HEK293 (cell line): ENCODE measurements around the gene KRT4.
A peak's percentile ranks its signal among the peaks of the same experiment; 100 is the strongest.

Experiments used
- CTCF ChIA-PET: fragments of 350-600 bp; formaldehyde crosslinking; extraction: SDS; loops from one replicate; lab custom pipeline; 2021; ENCODE audit warnings: antibody characterized with exemption; lab: Yijun Ruan, JAX
- POLR2A ChIA-PET: fragments of 300-600 bp; formaldehyde crosslinking; extraction: SDS; loops from one replicate; lab custom pipeline; 2020; ENCODE audit warnings: antibody characterized with exemption, inconsistent platforms; lab: Yijun Ruan, JAX
- H3K27ac ChIP-seq: fragments of 200-500 bp; sonication (Bioruptor generic); 2 replicates; pipeline ENCODE4 v1.5.1; 2014; ENCODE audit warnings: low read depth, low read length, control low read depth, inconsistent platforms; ENCODE audit errors: extremely low read depth
- H3K36me3 ChIP-seq, 2 experiments: fragments of 200-500 bp in 1 of 2; sonication (Bioruptor generic) in 1 of 2; 1 replicate in 1 of 2; 2 replicates in 1 of 2; pipeline ENCODE4 v1.5.1; 2014 to 2017; ENCODE audit warnings: inconsistent platforms in 2 of 2, low read length in 2 of 2; ENCODE audit not compliant: control insufficient read depth in 2 of 2, insufficient read depth in 1 of 2
- H3K4me1 ChIP-seq: fragments of 200-500 bp; sonication (Bioruptor generic); 2 replicates; pipeline ENCODE4 v1.5.1; 2014; ENCODE audit warnings: mild to moderate bottlenecking, low read length, inconsistent platforms; ENCODE audit not compliant: control insufficient read depth, insufficient read depth
- H3K4me3 ChIP-seq: 2 replicates; pipeline ENCODE4 v1.5.1; 2011; ENCODE audit warnings: low read depth, mild to moderate bottlenecking, control low read depth, low read length, moderate library complexity
- H3K9me3 ChIP-seq: fragments of 200-500 bp; sonication (Bioruptor generic); 2 replicates; pipeline ENCODE4 v1.5.1; 2014; ENCODE audit warnings: low read depth, low read length, inconsistent platforms; ENCODE audit not compliant: control insufficient read depth, insufficient read depth
- IKZF3 ChIP-seq: fragments of 450-650 bp; IDR thresholded peaks from 2 replicates; pipeline ENCODE4 v1.5.0; 2018; ENCODE audit warnings: missing biosample characterization, mild to moderate bottlenecking, missing genetic modification characterization, moderate library complexity
- KLF9 ChIP-seq: fragments of 450-650 bp; formaldehyde crosslinking; IDR thresholded peaks from 2 replicates; pipeline ENCODE4 v1.5.1; 2016; ENCODE audit warnings: missing biosample characterization, missing genetic modification characterization, low read depth
- PRDM1 ChIP-seq: fragments of 450-650 bp; formaldehyde crosslinking; IDR thresholded peaks from 2 replicates; pipeline ENCODE4; 2016; ENCODE audit warnings: missing biosample characterization, missing genetic modification characterization
- SCRT2 ChIP-seq: fragments of 450-650 bp; formaldehyde crosslinking; IDR thresholded peaks from 2 replicates; pipeline ENCODE4 v1.5.1; 2016; ENCODE audit warnings: missing biosample characterization, missing genetic modification characterization
- ZFHX2 ChIP-seq: fragments of 450-650 bp; formaldehyde crosslinking; conservative IDR thresholded peaks from 2 replicates; pipeline ENCODE4 v1.5.1; 2016; ENCODE audit warnings: missing biosample characterization, missing genetic modification characterization
- ZNF23 ChIP-seq: fragments of 450-650 bp; formaldehyde crosslinking; IDR thresholded peaks from 2 replicates; pipeline ENCODE4 v1.5.1; 2016; ENCODE audit warnings: missing biosample characterization, missing genetic modification characterization, borderline replicate concordance
- ZNF521 ChIP-seq: fragments of 450-650 bp; formaldehyde crosslinking; IDR thresholded peaks from 2 replicates; pipeline ENCODE4 v1.5.1; 2017; ENCODE audit warnings: missing biosample characterization, mild to moderate bottlenecking, missing genetic modification characterization
- ZNF530 ChIP-seq: fragments of 450-650 bp; formaldehyde crosslinking; IDR thresholded peaks from 2 replicates; pipeline ENCODE4 v1.5.1; 2016; ENCODE audit warnings: low read depth, missing biosample characterization, missing genetic modification characterization
- ZNF571 ChIP-seq: fragments of 450-650 bp; formaldehyde crosslinking; IDR thresholded peaks from 2 replicates; pipeline ENCODE4 v1.5.0; 2017; ENCODE audit warnings: missing biosample characterization, missing genetic modification characterization
- ZNF600 ChIP-seq: fragments of 450-650 bp; formaldehyde crosslinking; IDR thresholded peaks from 2 replicates; pipeline ENCODE4 v1.5.1; 2016; ENCODE audit warnings: missing biosample characterization, missing genetic modification characterization
- ZNF670 ChIP-seq: fragments of 450-650 bp; formaldehyde crosslinking; IDR thresholded peaks from 2 replicates; pipeline ENCODE4 v1.5.1; 2016; ENCODE audit warnings: missing biosample characterization, missing genetic modification characterization, low read depth
- ZNF701 ChIP-seq: fragments of 450-650 bp; formaldehyde crosslinking; IDR thresholded peaks from 2 replicates; pipeline ENCODE4 v1.5.1; 2016; ENCODE audit warnings: missing biosample characterization, missing genetic modification characterization
- TF ChIP-seq, protein P1 (sequence below): fragments of 450-650 bp; IDR thresholded peaks from 2 replicates; pipeline ENCODE4 v1.5.1; 2018; ENCODE audit warnings: missing biosample characterization, missing genetic modification characterization
- TF ChIP-seq, protein P2 (sequence below): fragments of 450-650 bp; formaldehyde crosslinking; IDR thresholded peaks from 2 replicates; pipeline ENCODE4 v1.5.1; 2016; ENCODE audit warnings: missing biosample characterization, missing genetic modification characterization

Gene KRT4

DNA sequence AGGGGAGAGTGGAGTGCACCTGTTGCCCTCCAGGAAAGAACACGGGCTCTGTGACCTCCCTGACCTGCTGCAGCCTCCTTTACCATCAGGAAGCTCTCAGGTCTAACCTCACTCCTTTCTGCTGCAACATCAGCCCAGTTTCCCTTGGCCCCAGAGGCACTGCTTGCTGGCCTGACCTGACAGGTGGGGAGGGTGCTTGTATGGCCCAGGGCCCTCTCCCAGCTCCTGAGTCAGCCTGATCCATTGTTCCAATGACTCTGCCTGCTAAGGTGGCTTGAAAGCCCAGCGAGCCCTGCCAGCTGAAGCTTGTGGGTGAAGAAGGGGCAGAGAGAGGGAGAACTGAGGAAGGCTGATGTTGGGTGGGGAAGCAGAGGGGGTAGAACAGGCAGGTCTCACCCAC is 48.1 kb upstream of the KRT4 start:
- H3K4me3 ChIP-seq, result no peak overlapping the region
- H3K4me1 ChIP-seq, result no peaks in the 10 kb centered on the region
- ChIA-PET POLR2A (no interaction called here), CTCF (interaction anchor here (0.7 to 0.9 kb wide), 3 partner anchors 277 to 489 kb away, joined by 3 to 4 read pairs (median 3); no protein-coding TSS in a partner anchor)
- no peak overlapping the region for H3K27ac ChIP-seq
- no peaks in the 10 kb centered on the region for H3K36me3 ChIP-seq
- no peaks in the 10 kb centered on the region for H3K9me3 ChIP-seq
- peak; percentile 84 for TF ChIP-seq SCRT2 (tag by site-specific recombination)
- TF ChIP-seq IKZF3, result no peak
- TF ChIP-seq, protein P1, sequence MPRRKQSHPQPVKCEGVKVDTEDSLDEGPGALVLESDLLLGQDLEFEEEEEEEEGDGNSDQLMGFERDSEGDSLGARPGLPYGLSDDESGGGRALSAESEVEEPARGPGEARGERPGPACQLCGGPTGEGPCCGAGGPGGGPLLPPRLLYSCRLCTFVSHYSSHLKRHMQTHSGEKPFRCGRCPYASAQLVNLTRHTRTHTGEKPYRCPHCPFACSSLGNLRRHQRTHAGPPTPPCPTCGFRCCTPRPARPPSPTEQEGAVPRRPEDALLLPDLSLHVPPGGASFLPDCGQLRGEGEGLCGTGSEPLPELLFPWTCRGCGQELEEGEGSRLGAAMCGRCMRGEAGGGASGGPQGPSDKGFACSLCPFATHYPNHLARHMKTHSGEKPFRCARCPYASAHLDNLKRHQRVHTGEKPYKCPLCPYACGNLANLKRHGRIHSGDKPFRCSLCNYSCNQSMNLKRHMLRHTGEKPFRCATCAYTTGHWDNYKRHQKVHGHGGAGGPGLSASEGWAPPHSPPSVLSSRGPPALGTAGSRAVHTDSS (tag by site-specific recombination), result no peak
- TF ChIP-seq PRDM1 (tag by site-specific recombination), result no peak

DNA sequence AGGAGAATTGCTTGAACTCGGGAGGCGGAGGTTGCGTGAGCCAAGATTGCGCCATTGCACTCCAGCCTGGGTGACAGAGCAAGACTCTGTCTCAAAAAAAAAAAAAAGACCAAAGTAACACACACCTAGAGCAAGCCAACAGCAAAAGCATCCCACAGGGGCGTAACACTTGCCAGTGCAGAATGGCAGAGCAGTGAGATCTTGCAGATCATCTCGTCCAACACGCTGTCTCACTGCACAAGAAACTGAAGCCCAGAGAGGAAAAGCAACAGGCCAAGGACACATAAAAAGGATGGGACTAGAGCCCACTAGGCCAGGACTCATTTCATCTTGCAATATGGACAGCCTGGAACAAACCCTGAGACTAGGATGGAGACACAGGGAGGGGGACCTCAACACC is 47.6 kb upstream of the KRT4 start:
- POLR2A ChIA-PET, result no interaction called here
- TF ChIP-seq ZNF530 (no peak), ZNF600 (tag by site-specific recombination) (peak; percentile 77)
- Histone ChIP-seq H3K9me3 (no peaks in the 10 kb centered on the region), H3K27ac (no peak overlapping the region), H3K4me3 (no peak overlapping the region), H3K36me3 (no peaks in the 10 kb centered on the region), H3K4me1 (no peaks in the 10 kb centered on the region)
- CTCF ChIA-PET, result interaction anchor here (0.7 to 0.9 kb wide), 2 partner anchors 276 to 489 kb away, joined by 3 to 4 read pairs; no protein-coding TSS in a partner anchor

DNA sequence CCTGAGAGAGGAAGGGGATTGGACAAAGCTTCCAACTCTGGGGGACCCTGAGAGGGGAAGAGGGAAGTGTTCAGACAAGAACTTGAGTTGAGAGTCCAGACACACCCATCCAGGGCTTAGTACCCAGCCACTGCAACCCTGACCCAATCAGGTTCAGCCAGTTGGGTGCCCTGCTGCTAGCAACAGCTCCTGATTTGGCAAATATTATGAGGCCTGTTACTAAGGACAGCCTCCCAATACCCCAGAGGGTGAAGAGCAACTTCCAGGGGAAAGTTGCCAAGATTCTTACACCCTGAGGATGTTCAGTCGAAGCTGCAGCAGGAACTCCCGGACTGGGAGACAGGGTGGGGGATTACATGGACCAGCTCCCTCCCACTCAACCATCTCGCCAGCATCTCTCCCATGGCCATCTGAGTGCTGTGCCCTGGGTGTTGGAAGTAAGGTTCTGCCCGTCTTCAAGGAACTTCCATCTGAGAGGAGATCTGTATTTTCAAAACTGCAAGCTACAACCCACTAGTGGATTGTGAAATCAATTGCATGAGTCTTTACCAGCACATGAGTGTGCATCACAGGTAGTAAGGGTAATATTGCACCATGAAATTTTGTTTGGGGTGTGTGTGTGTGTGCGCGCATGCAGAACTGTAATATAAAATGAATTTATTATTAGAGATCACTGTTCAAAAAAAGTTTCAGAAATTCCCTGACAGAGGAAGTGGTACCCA is 46.3 kb upstream of the KRT4 start:
- H3K27ac ChIP-seq, result no peak overlapping the region
- no peaks in the 10 kb centered on the region for H3K36me3 ChIP-seq
- H3K4me3 ChIP-seq, result no peak overlapping the region
- no peaks in the 10 kb centered on the region for H3K4me1 ChIP-seq
- H3K9me3 ChIP-seq, result no peaks in the 10 kb centered on the region
- ChIA-PET POLR2A (interaction anchor here (0.5 kb wide), 1 partner anchor 19 kb away, joined by 3 read pairs; no protein-coding TSS in a partner anchor), CTCF (interaction anchor here (0.6 to 1.6 kb wide), 5 partner anchors 9 to 115 kb away, joined by 3 to 6 read pairs (median 3); no protein-coding TSS in a partner anchor)
- no peak for TF ChIP-seq ZNF571 (tag by site-specific recombination)
- no peak for TF ChIP-seq ZNF23 (tag by site-specific recombination)
- no peak for TF ChIP-seq ZNF521 (tag by site-specific recombination)
- no peak for TF ChIP-seq KLF9
- no peak for TF ChIP-seq ZNF701
- TF ChIP-seq ZFHX2 (tag by site-specific recombination), result no peak

DNA sequence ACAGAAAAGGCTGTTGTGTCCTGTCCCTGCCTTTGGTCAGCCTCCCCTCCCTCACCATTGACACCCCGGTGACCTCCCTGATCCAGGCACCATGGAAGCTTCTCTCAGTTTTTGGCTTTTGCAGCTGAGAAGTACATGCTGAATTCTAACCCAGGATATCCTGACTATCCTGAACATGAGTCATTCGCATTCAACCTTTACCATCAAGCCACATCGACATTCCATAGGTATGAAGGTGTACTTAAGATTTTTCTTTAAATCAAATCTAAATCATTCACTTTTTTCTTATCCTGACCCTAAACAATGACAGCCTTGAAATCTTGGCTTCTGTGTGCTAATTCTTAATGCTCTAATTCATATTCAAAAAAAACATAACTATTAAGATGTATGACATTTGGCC is 43.6 kb upstream of the KRT4 start:
- ChIA-PET POLR2A (no interaction called here), CTCF (interaction anchor here (0.6 to 1.2 kb wide), 2 partner anchors 8 to 166 kb away, joined by 3 to 5 read pairs; no protein-coding TSS in a partner anchor)
- H3K27ac ChIP-seq, result no peak overlapping the region
- H3K4me1 ChIP-seq, result no peaks in the 10 kb centered on the region
- TF ChIP-seq, protein P2, sequence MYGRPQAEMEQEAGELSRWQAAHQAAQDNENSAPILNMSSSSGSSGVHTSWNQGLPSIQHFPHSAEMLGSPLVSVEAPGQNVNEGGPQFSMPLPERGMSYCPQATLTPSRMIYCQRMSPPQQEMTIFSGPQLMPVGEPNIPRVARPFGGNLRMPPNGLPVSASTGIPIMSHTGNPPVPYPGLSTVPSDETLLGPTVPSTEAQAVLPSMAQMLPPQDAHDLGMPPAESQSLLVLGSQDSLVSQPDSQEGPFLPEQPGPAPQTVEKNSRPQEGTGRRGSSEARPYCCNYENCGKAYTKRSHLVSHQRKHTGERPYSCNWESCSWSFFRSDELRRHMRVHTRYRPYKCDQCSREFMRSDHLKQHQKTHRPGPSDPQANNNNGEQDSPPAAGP (tag by site-specific recombination), result no peak
- no peak for TF ChIP-seq ZNF670 (tag by site-specific recombination)
- no peaks in the 10 kb centered on the region for H3K9me3 ChIP-seq
- no peak overlapping the region for H3K4me3 ChIP-seq
- H3K36me3 ChIP-seq, result no peaks in the 10 kb centered on the region
